Left colon (tissue), 2 donors: ENCODE data around the gene EMX2. TPM values are rescaled to one million over a fixed set of nuclear protein-coding genes. Genes with fewer than 3 reads are reported as not detected.

Experiments
- ATAC-seq: fragments of 200-7000 bp; cut with Tn5 transposase; one replicate; pipeline ENCODE4 v1.9.1; 2020; ENCODE audit warnings: mild to moderate bottlenecking, moderate library complexity
- DNase-seq, 2 donors: peaks; one replicate each; pipeline ENCODE4 v3.0.0-alpha.2; 2020
- intact Hi-C, 2 donors: fragments of 100-400 bp; cut with DNase I in 1 of 2; cut with micrococcal nuclease in 1 of 2; formaldehyde crosslinking; loops; one replicate each; pipeline versions ENCODE4 v1.11.2 to v1.14.0; 2022; cut with DNase I, micrococcal nuclease
- total RNA-seq, 2 donors: library from RNA; stranded (reverse); fragmentation: NEBNext Ultra II Directional; extraction: Animal tissue kit (Norgen Biotek cat#: 25700); gene quantifications; one replicate each; pipeline ENCODE4 v1.2.1, GENCODE V29; 2021
- donor health status: DM: no; HTN: no; CAD: no.
- donor health status: DM: yes; HTN: yes; CAD: no.

The EMX2 gene
- total RNA-seq, 2 donors from 2014 or later: 0.31 TPM; not detected in 1

- ATAC-seq (no peak), DNase-seq (no peak)
- intact Hi-C loops: no loop called here
Measured at GRCh38 chr10:117541405-117541908, 1.1 kb upstream of the EMX2 start.

GRCh38 chr10:117541909-117542705, 439 bp upstream of the EMX2 start:
- ATAC-seq (peak; percentile 26), DNase-seq (no peak)
- intact Hi-C loops: no loop called here

- intact Hi-C loops: no loop called here
- ATAC-seq: peak; percentile 51
- DNase-seq: peak in 1 of 2 donors; percentile 18
Measured at GRCh38 chr10:117543225-117544003, 868 bp downstream of the EMX2 start.

GRCh38 chr10:117544004-117544701, 1.6 kb downstream of the EMX2 start:
- intact Hi-C loops: no loop called here
- no peak for ATAC-seq
- DNase-seq: no peak

GRCh38 chr10:117544711-117545140, 2.2 kb downstream of the EMX2 start:
- no peak for DNase-seq
- ATAC-seq: no peak
- intact Hi-C loops: no loop called here

GRCh38 chr10:117545141-117546019, 2.8 kb downstream of the EMX2 start:
- peak; percentile 28 for ATAC-seq
- intact Hi-C loops: no loop called here
- no peak for DNase-seq

- intact Hi-C loops: no loop called here
- DNase-seq: no peak
- ATAC-seq: no peak
Measured at GRCh38 chr10:117546020-117546580, 3.6 kb downstream of the EMX2 start.

GRCh38 chr10:117546581-117547015, 4.1 kb downstream of the EMX2 start:
- no peak for ATAC-seq
- intact Hi-C loops: no loop called here

GRCh38 chr10:117547016-117547715, 4.6 kb downstream of the EMX2 start:
- DNase-seq (no peak), ATAC-seq (no peak)
- intact Hi-C loops: no loop called here

More at GRCh38 chr10:117546581-117547015, 4.1 kb downstream of the EMX2 start:
- no peak for DNase-seq

GRCh38 chr10:117547716-117548668, 5.4 kb downstream of the EMX2 start:
- intact Hi-C loops: no loop called here
- DNase-seq (no peak), ATAC-seq (no peak)

GRCh38 chr10:117549100-117549585, 6.6 kb downstream of the EMX2 start:
- DNase-seq: no peak
- intact Hi-C loops: no loop called here
- no peak for ATAC-seq

- ATAC-seq (no peak), DNase-seq (no peak)
- intact Hi-C loops: no loop called here
Measured at GRCh38 chr10:117550076-117550475, 7.5 kb downstream of the EMX2 start.

GRCh38 chr10:117550599-117551329, 8.2 kb downstream of the EMX2 start:
- DNase-seq: no peak
- intact Hi-C loops: no loop called here
- no peak for ATAC-seq

- ATAC-seq (no peak), DNase-seq (no peak)
- intact Hi-C loops: no loop called here
Measured at GRCh38 chr10:117551330-117552155, 9.0 kb downstream of the EMX2 start.

GRCh38 chr10:117552156-117552631, 9.6 kb downstream of the EMX2 start:
- no peak for DNase-seq
- ATAC-seq: no peak
- intact Hi-C loops: no loop called here
